Measurements from ENCODE around the gene BABAM2.
"Not testable (repeated sequence)": the region's sequence is repeated elsewhere in the genome, so short reads cannot be mapped to it uniquely, and the experiment has no call there.

The BABAM2 gene

DNA sequence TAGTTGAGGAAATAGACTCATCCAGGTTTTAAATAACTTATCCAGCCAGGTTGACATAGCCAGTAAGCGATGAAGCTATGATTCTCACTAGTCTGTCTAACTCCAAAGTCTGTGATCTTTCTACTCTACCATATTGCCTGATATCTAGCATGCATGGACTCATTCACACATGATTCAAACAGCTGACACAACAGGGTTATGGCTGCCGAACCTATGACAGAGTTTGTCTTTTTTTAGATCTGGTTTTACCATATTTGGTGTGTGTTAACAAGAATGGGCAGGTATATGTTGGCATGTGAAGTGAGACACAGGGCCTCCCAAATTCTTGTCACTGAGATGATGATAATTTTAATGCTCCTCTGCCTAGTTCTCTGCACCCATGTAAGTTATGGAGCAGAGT lies 210.6 kb downstream of the BABAM2 start:
- in situ Hi-C loops (cut with HindIII; ENCODE audit: low sequenced_read_pairs), result no loop called here

DNA sequence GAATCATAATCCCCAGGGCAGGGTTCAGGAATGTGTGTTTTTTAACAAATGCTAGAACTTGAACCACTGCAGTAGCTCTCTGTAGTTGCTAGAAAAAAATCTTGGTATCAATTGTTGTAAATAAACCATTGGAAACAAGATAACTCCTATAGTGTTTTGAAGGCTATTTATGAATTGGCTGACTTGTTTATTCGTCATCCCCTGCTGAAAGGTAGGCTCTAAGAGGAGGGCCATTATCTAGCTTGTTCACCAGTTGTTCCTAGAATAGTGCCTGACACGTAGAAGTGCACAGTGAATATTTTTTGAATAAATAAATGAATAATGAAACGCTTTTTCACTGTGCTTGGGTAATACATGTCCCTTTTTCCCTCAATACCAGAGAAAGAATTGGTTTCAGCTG lies 211.4 kb downstream of the BABAM2 start:
- in situ Hi-C loops (cut with HindIII; ENCODE audit: low sequenced_read_pairs), result no loop called here

DNA sequence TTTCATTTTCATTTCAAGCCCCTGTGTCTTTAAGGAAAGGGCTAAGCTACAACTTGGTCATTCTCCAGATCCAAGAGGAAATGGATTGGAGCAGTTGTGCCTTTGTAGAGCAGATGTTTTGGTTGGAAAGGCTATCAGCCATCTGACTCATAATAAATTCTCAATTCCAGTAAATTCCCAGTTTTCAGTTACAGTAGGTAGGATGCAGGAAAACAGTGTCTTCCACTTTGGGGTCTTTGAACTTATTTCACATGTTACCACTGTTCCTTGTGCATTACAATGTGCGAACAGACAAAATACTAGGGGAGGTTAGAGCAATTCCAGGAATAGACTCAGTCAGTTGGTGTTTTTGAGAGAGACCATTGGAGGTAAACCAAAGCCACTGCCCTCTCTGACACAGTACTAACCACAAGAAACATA lies 211.9 kb downstream of the BABAM2 start:
- in situ Hi-C loops (cut with HindIII; ENCODE audit: low sequenced_read_pairs), result no loop called here

DNA sequence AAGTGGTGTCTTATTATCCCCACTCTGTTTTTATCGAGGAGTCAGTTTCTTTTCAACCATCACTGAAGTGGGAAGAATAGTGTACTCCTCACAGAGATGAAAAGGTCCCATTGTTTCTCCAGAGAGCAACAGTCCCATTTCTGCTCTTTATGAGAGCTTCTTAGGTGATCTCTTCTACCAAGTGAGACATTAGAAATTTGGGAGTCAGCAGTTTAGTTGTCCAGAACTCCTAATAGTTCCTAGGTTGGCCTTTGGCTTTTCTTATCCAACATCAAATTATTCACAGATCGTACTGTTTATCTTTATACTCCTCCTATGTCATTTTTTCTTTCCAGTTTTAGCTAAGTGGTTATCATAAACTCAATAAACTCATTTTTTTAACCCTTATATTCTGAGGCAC lies 213.1 kb downstream of the BABAM2 start:
- in situ Hi-C loops (cut with HindIII; ENCODE audit: low sequenced_read_pairs), result no loop called here

DNA sequence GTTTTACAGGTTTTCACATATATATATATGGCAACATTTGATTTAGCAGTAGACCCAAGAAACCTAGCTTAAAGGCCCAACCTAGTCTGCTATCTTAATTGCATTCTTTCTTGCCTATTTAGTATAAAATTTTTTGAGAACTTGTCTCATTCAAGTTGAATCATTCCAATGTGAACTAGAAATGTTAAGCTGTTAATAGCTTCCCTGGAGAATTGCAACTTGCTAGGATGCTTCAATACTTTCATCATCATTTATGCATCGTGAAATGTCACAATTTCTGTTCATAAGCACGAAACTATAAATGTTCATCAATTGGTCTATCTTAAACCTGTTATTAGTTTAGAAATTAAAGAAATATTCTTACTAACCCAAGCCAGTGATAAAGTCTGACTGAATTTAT lies 217.6 kb downstream of the BABAM2 start:
- in situ Hi-C loops (cut with HindIII; ENCODE audit: low sequenced_read_pairs), result no loop called here

DNA sequence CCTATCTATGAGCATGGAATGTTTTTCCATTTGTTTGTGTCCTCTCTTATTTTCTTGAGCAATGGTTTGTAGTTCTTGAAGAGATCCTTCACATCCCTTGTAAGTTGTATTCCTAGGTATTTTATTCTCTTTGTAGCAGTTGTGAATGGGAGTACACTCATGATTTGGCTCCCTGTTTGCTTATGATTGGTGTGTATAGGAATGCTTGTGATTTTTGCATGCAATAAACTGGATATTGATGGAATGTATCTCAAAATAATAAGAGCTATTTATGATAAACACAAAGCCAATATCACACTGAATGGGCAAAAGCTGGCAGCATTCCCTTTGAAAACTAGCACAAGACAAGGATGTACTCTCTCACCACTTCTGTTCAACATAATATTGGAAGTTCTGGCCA lies 223.2 kb downstream of the BABAM2 start:
- in situ Hi-C loops (cut with HindIII; ENCODE audit: low sequenced_read_pairs), result not testable (repeated sequence)

DNA sequence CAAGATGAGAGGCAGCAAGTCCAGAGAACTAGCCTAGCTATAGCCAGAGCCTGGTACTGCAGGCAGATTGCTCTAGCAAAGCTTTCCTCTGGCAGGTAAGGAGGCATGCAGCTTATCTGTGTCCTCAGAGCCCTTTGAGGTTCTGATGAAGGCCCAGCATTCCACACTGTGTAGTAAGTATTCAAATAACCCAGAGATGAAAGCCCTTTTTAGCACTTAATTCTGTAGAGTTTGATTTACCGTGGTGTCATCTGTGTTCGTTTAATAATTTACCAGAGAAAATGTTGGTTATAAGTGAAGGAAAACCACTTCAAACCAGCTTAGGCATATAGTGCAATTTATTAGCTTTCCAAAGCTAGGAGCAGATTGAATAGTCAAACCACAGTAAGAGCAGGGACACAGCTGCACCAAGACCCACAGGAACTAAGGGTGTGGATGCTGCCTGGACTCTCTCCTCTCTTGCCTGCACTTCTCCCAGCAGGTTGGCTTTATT lies 226.6 kb downstream of the BABAM2 start:
- in situ Hi-C loops (cut with HindIII; ENCODE audit: low sequenced_read_pairs), result loop anchor here (5.0 kb wide), 1 partner anchor 50 kb away; no protein-coding TSS in a partner anchor

DNA sequence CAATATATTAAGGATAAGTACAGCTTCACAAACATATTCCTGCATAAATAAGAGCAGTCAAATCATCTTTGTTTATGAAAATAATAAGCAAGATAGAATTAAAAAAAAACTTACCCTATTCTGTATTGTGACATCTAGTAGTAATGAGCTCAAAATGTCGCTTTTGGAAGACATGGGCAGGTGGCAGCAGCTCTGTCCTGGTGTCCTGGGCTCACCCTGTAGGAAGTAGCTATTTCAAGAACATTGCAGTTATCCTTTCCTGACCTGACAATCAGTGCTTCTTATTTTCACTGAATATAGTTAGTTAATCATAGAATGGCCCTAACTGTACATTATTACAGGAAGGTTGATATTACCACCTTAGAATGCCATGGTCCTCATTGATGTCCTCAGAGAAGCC lies 229.1 kb downstream of the BABAM2 start:
- in situ Hi-C loops (cut with HindIII; ENCODE audit: low sequenced_read_pairs), result loop anchor here (5.0 kb wide), 1 partner anchor 48 kb away; no protein-coding TSS in a partner anchor

DNA sequence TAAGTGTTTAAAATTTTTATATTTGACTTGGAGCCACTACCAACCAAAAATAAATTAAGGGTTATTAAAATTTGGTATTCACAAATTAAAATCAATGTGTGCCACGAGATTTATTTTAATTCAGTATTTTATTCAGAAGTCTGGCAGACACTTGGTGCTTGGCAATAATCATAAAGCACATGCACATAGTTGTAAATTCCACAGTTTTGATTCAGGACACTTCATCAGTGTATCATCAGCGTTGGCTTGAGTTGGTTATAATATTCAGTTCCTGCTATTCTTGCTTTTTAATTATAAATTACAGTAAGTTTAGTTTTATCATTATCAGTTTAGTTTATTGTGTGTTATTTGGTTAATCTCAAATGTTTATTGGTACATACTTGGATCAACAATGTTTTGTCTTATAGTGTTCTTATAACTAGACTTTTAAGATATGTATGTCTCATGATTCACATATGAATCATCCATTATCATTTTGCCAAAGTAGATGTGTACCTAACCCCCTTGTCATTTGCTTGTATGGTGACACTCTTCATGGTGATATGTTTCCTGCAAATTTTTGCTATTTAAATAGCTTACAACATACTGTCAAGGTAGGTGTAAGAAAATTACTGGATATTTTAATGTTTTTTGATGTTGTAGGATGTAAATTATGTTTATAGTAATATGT lies 237.9 kb downstream of the BABAM2 start:
- in situ Hi-C loops (cut with HindIII; ENCODE audit: low sequenced_read_pairs), result no loop called here

DNA sequence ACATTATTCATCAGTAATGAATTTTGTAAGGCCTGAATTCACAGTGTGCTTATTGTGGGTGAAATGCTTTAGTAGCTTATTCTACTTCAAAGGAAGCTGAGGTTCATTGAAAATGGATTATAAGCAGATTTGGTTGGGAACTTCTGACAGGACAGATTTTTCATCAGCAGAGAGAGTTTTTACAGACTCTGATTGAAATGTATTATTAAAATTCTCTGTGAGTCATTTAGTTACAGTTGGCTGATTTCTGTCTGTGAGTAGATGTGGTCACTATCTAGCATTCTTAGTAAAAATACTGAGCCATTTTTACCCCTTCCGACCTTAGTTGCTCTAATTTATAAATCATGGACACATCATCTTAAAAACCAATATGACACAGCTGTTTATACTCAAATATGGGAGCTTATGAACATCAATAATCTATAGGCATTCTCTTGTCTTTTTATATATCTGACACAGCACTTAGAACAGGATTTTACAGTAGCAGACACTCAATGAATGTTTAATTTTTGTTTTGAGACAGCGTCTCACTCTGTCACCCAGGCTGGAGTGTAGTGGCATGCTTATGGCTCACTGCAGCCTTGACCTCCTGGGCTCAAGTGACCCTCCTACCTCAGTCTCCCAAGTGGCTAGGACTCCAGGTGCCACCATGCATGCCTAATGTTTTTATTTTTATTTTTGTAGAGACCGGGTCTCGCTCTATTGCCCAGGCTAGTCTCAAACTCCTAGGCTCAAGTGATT lies 239.6 kb downstream of the BABAM2 start:
- in situ Hi-C loops (cut with HindIII; ENCODE audit: low sequenced_read_pairs), result no loop called here

DNA sequence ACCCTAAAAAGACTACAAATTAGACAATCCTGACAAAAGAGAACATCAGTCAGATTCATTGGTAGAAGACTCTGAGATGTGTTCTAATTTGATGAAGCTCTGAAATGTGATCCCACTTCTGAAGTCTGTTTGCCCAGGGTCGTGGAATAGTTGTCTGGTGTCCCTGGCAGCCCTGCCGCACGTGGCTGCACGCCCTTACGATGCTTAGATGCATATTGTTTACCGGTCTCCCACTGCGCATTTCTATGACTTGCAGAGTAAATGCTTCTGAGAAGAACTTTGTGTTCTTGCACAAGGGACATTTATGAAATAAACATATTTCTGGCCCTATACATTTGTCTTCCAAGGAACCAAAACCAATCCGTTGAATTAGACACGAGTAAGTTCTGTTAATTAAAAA lies 243.2 kb downstream of the BABAM2 start:
- in situ Hi-C loops (cut with HindIII; ENCODE audit: low sequenced_read_pairs), result no loop called here

DNA sequence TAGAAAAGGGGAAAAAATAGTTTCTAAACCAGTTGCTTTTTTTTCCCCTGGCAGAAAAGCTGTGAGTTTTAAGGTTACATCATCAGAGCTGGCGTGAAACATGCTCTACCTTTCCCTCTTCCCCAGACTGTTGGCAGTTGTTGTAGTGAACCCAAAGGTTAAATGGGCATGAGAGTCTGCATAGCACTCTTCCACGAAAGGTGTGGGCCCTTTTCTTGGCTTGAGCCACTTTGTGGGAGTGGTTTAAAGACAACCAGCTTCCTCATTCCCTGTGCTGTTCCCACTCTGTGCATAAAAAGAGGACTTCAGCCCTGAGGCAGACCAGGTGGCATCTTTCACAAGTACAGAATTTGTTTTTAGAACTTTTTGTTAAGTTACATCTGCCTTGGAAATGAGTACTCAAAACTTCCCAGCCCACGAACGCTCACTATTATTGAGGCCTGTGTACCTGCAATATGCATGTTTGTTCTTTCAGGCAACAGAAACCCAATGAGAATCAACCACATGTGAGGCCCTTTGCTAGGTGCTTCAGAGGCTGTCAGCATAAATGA lies 243.8 kb downstream of the BABAM2 start:
- in situ Hi-C loops (cut with HindIII; ENCODE audit: low sequenced_read_pairs), result no loop called here

DNA sequence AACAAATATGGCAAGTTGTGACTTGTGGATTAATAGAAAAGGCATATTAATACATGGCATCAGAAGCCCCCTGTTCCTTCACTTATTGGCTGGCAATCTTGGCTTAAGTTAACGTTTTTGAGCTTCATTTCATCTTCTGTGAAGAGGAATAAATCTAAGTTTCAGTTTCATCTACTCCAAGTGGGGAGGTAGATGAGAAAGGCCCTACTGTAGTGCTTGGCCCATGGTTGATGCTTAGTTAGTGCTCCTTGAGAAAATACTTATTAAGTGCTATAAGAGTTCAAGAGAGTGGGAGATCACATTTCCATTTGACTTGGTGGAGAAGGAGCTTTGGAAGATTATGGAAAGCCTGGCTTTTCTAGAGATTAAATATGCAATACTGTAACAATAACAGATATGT lies 244.3 kb downstream of the BABAM2 start:
- in situ Hi-C loops (cut with HindIII; ENCODE audit: low sequenced_read_pairs), result no loop called here

DNA sequence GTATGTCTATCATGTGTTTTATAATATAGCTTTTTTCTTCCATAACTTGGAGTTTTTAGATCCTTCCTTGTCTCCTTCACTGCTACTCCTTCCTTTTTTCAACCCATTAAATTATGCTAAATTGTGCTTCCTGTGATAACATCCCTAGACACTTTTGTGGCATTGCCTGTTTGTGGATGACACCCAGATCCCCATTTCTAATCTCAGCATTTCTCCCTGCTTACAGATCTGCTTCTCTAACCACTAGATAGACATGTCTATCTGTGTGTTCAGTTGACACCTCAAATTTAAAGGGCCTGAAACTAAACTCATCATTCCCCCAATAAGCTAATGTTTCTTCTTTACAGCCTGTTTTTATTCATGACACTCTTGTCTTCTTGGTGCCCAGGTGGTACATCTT lies 244.8 kb downstream of the BABAM2 start:
- in situ Hi-C loops (cut with HindIII; ENCODE audit: low sequenced_read_pairs), result no loop called here

DNA sequence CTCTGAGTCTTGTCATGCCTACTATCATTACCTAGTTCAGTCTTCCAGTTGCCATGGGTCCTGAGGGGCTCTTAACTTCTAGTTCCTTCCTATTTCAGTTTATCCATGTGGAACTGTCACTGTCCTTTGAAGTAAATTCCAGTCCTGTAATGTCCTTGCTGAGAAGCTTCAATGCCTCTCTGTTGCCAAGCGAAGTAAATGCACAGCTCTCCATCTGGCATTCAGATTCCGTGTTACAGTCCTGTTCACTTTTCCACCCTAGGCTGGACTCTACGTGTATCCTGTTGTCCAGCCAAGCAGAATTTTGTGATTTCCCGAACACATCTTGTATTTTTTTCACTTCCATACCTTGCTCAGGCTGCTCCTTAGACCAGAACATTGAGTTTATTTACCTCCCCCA lies 245.3 kb downstream of the BABAM2 start:
- in situ Hi-C loops (cut with HindIII; ENCODE audit: low sequenced_read_pairs), result no loop called here

DNA sequence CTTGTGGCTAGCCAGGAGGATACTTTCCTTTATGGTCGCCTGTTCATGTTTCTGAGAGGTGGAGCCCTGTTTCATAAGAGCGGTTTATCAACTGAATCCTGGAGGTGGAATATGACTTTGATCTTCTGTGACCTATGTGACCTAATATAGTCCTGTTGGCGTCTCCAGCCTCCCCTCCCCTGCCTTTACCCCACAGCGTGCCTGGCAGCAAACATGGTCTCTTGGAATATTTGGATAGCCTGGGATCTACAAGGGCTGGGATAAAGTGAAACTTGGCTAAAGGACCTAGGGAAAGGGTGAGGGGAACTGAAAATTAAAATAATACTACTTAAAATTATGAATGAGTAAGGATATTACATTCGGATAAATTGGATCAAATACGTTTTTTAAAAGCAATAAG lies 246.0 kb downstream of the BABAM2 start:
- in situ Hi-C loops (cut with HindIII; ENCODE audit: low sequenced_read_pairs), result no loop called here

DNA sequence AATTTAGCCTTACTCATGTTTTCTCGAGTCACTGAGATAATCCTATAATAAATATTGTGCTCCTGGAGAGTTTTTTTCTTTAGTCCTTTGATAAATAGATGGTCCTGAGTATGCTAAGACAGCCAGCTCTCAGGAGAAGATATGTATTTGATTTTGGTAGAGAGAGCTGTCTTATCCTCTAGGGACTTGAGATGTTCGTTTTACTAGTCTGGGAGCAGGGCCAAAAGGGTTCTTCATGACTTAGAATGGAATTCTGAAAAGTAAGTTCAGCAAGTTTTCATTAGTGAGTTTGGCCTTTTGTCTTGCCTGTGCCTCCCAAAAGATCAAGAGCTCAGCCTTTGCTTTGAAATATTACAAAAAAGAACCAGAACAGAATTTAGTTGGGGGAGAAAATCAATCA lies 246.7 kb downstream of the BABAM2 start:
- in situ Hi-C loops (cut with HindIII; ENCODE audit: low sequenced_read_pairs), result no loop called here

DNA sequence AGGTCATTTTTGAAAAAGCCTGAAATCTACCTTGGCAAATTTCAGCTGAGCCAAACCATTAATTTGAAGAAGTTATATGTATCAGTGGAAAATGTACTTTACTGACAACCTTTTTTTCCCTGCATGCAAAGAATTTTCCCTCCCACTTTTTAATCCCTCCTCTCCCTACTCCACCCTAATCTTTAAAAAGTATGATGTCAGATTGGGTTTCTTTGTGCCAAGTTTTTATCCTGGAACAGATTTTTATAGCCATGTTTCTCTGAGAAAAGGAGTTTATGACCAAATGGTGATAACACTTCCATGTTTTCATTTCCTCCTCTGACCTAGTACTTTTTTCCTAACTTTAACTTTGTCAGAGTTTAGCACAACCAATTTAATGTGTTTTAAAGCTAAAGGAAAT lies 251.9 kb downstream of the BABAM2 start:
- in situ Hi-C loops (cut with HindIII; ENCODE audit: low sequenced_read_pairs), result no loop called here

DNA sequence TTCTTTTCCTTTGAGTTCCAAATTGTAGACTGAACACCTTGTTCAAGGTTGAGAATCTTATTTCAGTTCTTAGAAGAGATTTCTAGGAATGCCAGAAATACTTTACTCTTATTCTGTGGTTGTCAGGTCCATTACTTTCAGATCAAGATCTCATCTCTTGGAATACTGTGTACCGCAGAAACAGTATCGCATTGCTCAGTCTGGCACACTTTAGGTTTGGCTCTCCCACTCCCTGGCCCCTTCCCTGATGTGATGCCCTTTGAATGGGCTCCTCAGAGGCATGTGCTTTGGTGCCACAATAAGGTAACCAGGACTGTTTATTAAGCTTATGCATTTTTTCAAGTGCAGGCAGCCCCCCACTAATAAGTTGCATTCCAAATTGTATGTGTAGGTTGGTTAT lies 257.5 kb downstream of the BABAM2 start:
- in situ Hi-C loops (cut with HindIII; ENCODE audit: low sequenced_read_pairs), result no loop called here

DNA sequence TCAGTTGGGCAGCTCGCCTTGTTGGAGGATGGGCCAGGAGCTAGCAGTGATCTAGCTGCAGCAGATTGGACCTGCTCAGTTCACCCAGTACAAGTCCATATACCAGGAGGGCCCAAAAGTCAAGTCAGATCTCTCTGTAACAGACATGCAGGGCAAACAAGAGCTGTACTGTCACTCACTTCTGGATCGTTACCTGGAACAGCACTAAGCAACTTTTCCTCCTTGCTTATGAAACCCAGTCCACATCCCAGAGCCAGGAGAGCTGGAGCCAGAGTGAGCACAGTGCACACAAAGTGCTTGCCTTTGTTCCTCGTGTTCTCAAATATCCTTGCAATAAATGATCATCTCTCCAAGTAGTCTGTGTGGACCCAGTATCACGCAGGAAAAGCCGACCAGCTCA lies 258.0 kb downstream of the BABAM2 start:
- in situ Hi-C loops (cut with HindIII; ENCODE audit: low sequenced_read_pairs), result no loop called here

DNA sequence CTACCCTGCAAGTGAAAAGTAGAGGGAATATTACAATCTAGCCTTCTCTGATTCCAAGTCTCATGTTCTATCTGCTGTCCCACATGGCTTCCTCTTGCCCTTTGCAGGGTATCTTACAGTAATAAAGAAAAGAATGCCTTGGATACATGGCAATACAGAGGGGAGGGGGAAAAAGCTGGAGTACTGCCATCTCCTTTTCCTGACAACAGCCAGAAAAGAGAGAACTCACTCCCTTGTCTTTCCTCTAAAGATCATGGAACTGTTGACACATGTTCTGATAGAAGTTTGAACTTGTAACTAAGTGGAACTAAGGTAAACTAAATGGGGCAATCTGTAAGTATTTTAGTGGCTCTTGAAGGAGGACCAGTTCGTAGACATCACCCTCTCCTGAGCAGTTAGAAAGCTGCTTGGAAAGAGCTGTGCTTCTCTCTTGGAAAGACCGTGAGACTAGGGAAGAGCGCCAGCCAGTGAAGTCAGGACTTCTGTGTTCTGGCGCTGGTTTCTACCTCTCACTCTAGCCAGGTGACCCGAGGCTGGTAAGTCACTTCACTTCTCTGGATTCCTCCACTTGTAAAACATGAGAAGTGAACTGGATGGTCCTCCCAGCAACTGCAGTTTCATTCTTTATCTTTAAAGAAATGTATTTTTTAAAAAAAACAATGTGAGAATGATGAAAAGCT lies 259.8 kb downstream of the BABAM2 start:
- in situ Hi-C loops (cut with HindIII; ENCODE audit: low sequenced_read_pairs), result no loop called here

DNA sequence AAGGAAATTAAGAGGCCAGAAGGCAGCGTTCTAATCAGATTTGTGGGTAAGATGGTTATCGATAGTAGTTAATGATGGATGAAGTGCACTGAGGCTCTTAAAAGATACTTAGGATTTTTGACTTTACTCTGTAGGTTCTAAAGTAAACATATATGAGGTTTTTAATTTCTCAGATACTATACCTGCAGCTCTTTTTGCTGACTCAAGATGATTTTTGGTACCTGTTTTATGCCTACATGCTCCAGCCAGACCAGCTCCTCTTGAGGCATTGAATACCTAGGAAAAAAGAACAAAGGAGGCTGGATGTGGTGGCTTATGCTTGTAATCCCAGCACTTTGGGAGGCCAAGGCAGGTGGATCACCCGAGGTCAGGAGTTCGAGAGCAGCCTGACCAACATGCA lies 260.5 kb downstream of the BABAM2 start:
- in situ Hi-C loops (cut with HindIII; ENCODE audit: low sequenced_read_pairs), result no loop called here
